Adrenal gland (tissue), 5 donors: ENCODE data around the gene NDUFAF5.

Source experiments
- POLR2A ChIP-seq, 2 donors: fragments of 450-650 bp; IDR thresholded peaks; one replicate each; pipeline ENCODE4 v1.6.1; 2017; ENCODE audit warnings: antibody characterized with exemption in 2 of 2, mild to moderate bottlenecking in 2 of 2, moderate library complexity in 1 of 2
- TF ChIP-seq, protein P1 (sequence below), 6 experiments: fragments of 450-650 bp in 4 of 6; fragments of 200-600 bp in 2 of 6; sonication (generic) in 1 of 6; IDR thresholded peaks; 1 replicate in 5 of 6; 2 replicates in 1 of 6; pipeline versions ENCODE4 v1.5.1 to v1.8.0; 2016 to 2021; ENCODE audit warnings: antibody characterized with exemption in 6 of 6, mild to moderate bottlenecking in 2 of 6, moderate library complexity in 1 of 6
- donor health status: DM: no; HTN: no; CAD: no.

DNA sequence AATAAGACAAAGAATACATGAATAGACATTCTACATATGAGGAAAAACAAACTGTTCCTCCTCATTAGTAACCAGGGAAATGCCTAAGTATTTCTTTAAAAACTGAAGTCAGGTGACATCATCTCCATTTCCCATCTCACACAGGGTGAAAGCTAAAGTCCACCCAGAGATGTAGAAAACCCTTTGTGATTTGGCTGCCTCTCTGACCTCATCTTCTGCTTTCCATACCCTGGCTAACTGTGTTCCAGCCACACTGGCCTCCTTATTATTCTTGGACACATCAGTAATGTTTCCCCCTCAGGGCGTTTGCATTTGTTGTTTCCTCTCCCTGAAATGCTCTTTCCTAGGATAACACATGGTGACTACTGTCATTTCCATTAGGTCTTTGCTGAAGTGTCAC is 40.5 kb upstream of the NDUFAF5 start:
- TF ChIP-seq, protein P1, sequence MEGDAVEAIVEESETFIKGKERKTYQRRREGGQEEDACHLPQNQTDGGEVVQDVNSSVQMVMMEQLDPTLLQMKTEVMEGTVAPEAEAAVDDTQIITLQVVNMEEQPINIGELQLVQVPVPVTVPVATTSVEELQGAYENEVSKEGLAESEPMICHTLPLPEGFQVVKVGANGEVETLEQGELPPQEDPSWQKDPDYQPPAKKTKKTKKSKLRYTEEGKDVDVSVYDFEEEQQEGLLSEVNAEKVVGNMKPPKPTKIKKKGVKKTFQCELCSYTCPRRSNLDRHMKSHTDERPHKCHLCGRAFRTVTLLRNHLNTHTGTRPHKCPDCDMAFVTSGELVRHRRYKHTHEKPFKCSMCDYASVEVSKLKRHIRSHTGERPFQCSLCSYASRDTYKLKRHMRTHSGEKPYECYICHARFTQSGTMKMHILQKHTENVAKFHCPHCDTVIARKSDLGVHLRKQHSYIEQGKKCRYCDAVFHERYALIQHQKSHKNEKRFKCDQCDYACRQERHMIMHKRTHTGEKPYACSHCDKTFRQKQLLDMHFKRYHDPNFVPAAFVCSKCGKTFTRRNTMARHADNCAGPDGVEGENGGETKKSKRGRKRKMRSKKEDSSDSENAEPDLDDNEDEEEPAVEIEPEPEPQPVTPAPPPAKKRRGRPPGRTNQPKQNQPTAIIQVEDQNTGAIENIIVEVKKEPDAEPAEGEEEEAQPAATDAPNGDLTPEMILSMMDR (IDR thresholded peaks at IDR 0.05): no peak
- TF ChIP-seq POLR2A (IDR thresholded peaks at IDR 0.05): no peak
